Liver (tissue), 9 donors: ENCODE data around the gene MTCH2. TPM values are rescaled to one million over a fixed set of nuclear protein-coding genes. Genes with fewer than 3 reads are reported as not detected.

Experiments used
- DNase-seq: peaks from one replicate; pipeline ENCODE4 v3.0.0-alpha.2; 2017; ENCODE audit warnings: low spot score
- H3K27ac ChIP-seq, 2 donors: one replicate each; pipeline ENCODE4 v1.7.0; 2013; ENCODE audit warnings: inconsistent platforms in 2 of 2, low read length in 2 of 2, control low read depth in 1 of 2, low read depth in 1 of 2, mild to moderate bottlenecking in 1 of 2
- H3K27me3 ChIP-seq, 4 donors: one replicate each; pipeline versions ENCODE4 v1.6.1 to v1.7.0; 2013; ENCODE audit warnings: low read length in 3 of 4, inconsistent platforms in 1 of 4, mild to moderate bottlenecking in 1 of 4, moderate library complexity in 1 of 4; ENCODE audit not compliant: control insufficient read depth in 4 of 4, insufficient read depth in 4 of 4
- H3K36me3 ChIP-seq, 4 donors: one replicate each; pipeline versions ENCODE4 v1.6.1 to v1.7.0; 2013; ENCODE audit warnings: low read length in 3 of 4, mild to moderate bottlenecking in 3 of 4, low read depth in 1 of 4, moderate library complexity in 1 of 4; ENCODE audit not compliant: control insufficient read depth in 4 of 4, insufficient read depth in 3 of 4
- H3K4me1 ChIP-seq, 4 donors: one replicate each; pipeline versions ENCODE4 v1.6.1 to v1.7.0; 2013; ENCODE audit warnings: low read length in 3 of 4, mild to moderate bottlenecking in 3 of 4, moderate library complexity in 1 of 4; ENCODE audit not compliant: control insufficient read depth in 4 of 4, insufficient read depth in 4 of 4
- H3K4me3 ChIP-seq, 3 donors: one replicate each; pipeline versions ENCODE4 v1.6.1 to v1.7.0; 2013; ENCODE audit warnings: low read length in 3 of 3, control low read depth in 1 of 3, low read depth in 1 of 3, mild to moderate bottlenecking in 1 of 3
- H3K9ac ChIP-seq, 2 donors: one replicate each; pipeline ENCODE4 v1.7.0; 2013; ENCODE audit warnings: low read length in 2 of 2, mild to moderate bottlenecking in 2 of 2, moderate library complexity in 2 of 2, control low read depth in 1 of 2, low read depth in 1 of 2
- H3K9me3 ChIP-seq, 4 donors: one replicate each; pipeline versions ENCODE4 v1.6.1 to v1.7.0; 2013; ENCODE audit warnings: low read length in 3 of 4; ENCODE audit not compliant: control insufficient read depth in 4 of 4
- EGR1 ChIP-seq, 2 donors: IDR thresholded peaks; 2 replicates each; pipeline ENCODE4 v1.6.1; 2016 to 2018; ENCODE audit warnings: antibody characterized with exemption in 2 of 2, low read depth in 2 of 2
- FOXA1 ChIP-seq: IDR thresholded peaks from 2 replicates; pipeline ENCODE4 v1.6.1; 2016; ENCODE audit warnings: antibody characterized with exemption
- FOXA2 ChIP-seq: IDR thresholded peaks from 2 replicates; pipeline ENCODE4 v1.6.1; 2016; ENCODE audit warnings: antibody characterized with exemption
- GABPA ChIP-seq, 2 donors: IDR thresholded peaks in 1 of 2; conservative IDR thresholded peaks in 1 of 2; 2 replicates each; pipeline ENCODE4 v1.6.1; 2016; ENCODE audit warnings: antibody characterized with exemption in 2 of 2, mild to moderate bottlenecking in 1 of 2, moderate library complexity in 1 of 2
- HNF4A ChIP-seq, 2 donors: conservative IDR thresholded peaks; 2 replicates each; pipeline ENCODE4 v1.6.1; 2016; ENCODE audit warnings: antibody characterized with exemption in 2 of 2, mild to moderate bottlenecking in 2 of 2
- HNF4G ChIP-seq: IDR thresholded peaks from 2 replicates; pipeline ENCODE4 v1.6.1; 2016; ENCODE audit warnings: antibody characterized with exemption
- JUND ChIP-seq, 2 donors: IDR thresholded peaks; 2 replicates each; pipeline ENCODE4 v1.6.1; 2016; ENCODE audit warnings: antibody characterized with exemption in 2 of 2
- NR2F2 ChIP-seq: IDR thresholded peaks from 2 replicates; pipeline ENCODE4 v1.6.1; 2016; ENCODE audit warnings: antibody characterized with exemption
- RAD21 ChIP-seq, 2 donors: IDR thresholded peaks; 2 replicates each; pipeline ENCODE4 v1.6.1; 2016; ENCODE audit warnings: antibody characterized with exemption in 2 of 2, mild to moderate bottlenecking in 2 of 2
- RXRA ChIP-seq, 2 donors: IDR thresholded peaks; 2 replicates each; pipeline ENCODE4 v1.6.1; 2017 to 2018; ENCODE audit warnings: antibody characterized with exemption in 2 of 2, mild to moderate bottlenecking in 1 of 2
- SP1 ChIP-seq: IDR thresholded peaks from 2 replicates; pipeline ENCODE4 v1.6.1; 2018; ENCODE audit warnings: antibody characterized with exemption, mild to moderate bottlenecking
- TAF1 ChIP-seq: conservative IDR thresholded peaks from 2 replicates; pipeline ENCODE4 v1.6.1; 2016; ENCODE audit warnings: antibody characterized with exemption, mild to moderate bottlenecking
- YY1 ChIP-seq: IDR thresholded peaks from 2 replicates; pipeline ENCODE4 v1.6.1; 2016; ENCODE audit warnings: antibody characterized with exemption, mild to moderate bottlenecking
- WGBS: extraction: QIAGEN DNeasy Blood & Tissue Kit; methylation state at CpG from one replicate; pipeline ENCODE4 v1.1.7; 2013; 5-methylcytosine and 5-hydroxymethylcytosine counted together
- polyA plus RNA-seq, 2 donors: library from polyadenylated mRNA; stranded (reverse) in 1 of 2; unstranded in 1 of 2; fragments of 200-250 nt in 1 of 2; fragments of >200 nt in 1 of 2; fragmentation: Nextera tagmentation in 1 of 2; extraction: Ambion mirVana in 1 of 2; gene quantifications; one replicate each; pipeline versions ENCODE4 v1.2.1 to v1.2.3, GENCODE V29; 2013 to 2015
- total RNA-seq, 2 donors: library from RNA; depleted of rRNA; stranded (reverse); fragments of >200 nt; gene quantifications; one replicate each; pipeline ENCODE4 v1.2.3, GENCODE V29; 2014
- TF ChIP-seq, protein P1 (sequence below): IDR thresholded peaks from 2 replicates; pipeline ENCODE4 v1.6.1; 2016; ENCODE audit warnings: antibody characterized with exemption
- TF ChIP-seq, protein P2 (sequence below): IDR thresholded peaks from 2 replicates; pipeline ENCODE4 v1.6.1; 2016; ENCODE audit warnings: antibody characterized with exemption, mild to moderate bottlenecking
- TF ChIP-seq, protein P3 (sequence below): fragments of 150-350 bp; IDR thresholded peaks from 2 replicates; pipeline ENCODE4 v1.5.1; 2017; ENCODE audit warnings: improper control_type of control experiment, low read depth, low read length; ENCODE audit not compliant: missing input control
- TF ChIP-seq, protein P4 (sequence below): IDR thresholded peaks from 2 replicates; pipeline ENCODE4 v1.6.1; 2016; ENCODE audit warnings: antibody characterized with exemption
- TF ChIP-seq, protein P5 (sequence below): IDR thresholded peaks from 2 replicates; pipeline ENCODE4 v1.6.1; 2016; ENCODE audit warnings: antibody characterized with exemption
- donor health status: healthy.
- donor health status: healthy.
- donor health status: healthy.
- donor health status: healthy.
- donor health status: healthy.

The MTCH2 gene
- total and polyA plus RNA-seq, 4 donors, result 62.5 to 304 (median 126) TPM

DNA sequence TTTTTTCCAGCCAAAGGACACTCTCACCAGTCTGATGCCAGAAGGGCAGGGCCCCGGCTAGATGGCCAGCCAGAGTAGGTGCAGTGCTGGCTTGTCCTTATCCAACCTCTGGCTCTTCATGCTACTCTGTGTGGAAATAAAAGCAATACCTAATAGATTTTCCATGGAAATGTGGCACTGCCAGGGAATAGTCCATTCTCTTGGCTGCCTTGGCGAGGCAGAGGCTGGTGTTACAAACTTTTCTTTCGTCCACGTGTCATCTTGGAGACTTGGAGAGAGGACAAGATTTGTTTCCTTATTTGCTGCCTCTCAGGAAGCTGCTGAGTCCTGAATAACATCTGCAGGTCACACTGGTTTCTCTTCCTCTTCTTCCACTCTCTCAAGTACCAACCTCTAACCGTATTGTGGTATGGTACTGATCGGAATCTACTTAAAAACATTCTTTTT lies 31.0 kb downstream of the MTCH2 start (continued):
- TF ChIP-seq, protein P1, sequence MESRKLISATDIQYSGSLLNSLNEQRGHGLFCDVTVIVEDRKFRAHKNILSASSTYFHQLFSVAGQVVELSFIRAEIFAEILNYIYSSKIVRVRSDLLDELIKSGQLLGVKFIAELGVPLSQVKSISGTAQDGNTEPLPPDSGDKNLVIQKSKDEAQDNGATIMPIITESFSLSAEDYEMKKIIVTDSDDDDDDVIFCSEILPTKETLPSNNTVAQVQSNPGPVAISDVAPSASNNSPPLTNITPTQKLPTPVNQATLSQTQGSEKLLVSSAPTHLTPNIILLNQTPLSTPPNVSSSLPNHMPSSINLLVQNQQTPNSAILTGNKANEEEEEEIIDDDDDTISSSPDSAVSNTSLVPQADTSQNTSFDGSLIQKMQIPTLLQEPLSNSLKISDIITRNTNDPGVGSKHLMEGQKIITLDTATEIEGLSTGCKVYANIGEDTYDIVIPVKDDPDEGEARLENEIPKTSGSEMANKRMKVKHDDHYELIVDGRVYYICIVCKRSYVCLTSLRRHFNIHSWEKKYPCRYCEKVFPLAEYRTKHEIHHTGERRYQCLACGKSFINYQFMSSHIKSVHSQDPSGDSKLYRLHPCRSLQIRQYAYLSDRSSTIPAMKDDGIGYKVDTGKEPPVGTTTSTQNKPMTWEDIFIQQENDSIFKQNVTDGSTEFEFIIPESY, result no peak
- no peak for TF ChIP-seq EGR1 (IDR thresholded peaks at IDR 0.05; ENCODE audit: low read depth in 2 of 2)

DNA sequence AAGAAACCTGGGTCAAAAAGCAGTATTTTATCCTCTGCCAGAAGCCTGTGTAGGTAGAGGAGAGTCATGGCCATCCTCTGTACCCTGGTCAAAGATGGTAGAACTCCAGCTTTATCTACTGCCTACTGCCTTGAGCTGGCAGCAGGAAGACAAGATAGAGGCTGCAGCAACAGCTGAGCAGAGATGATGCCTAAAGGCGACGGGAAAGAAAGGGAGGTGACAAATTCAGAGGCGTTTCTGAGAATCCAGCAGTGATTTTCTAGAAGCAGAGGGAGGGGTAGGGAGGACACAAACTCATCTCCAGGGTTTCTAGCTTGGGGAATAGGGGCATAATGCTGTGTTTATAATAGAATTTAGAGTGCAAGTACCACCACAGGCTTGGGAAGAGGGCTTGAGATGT lies 32.7 kb downstream of the MTCH2 start:
- peaks cover 0 to 12% (median 6%) of the 10 kb centered on the region in 4 donors for H3K36me3 ChIP-seq
- H3K9ac ChIP-seq, result no peak overlapping the region
- WGBS, result 84% methylated on average over 3 of the region's 3 CpGs

More for the DNA sequence above, 32.7 kb downstream of the MTCH2 start:
- Histone ChIP-seq H3K4me3 (no peak overlapping the region), H3K9me3 (no peaks in the 10 kb centered on the region), H3K27ac (no peak overlapping the region), H3K4me1 (no peaks in the 10 kb centered on the region), H3K27me3 (no peaks in the 10 kb centered on the region)
- no peak for DNase-seq
- TF ChIP-seq, protein P2, sequence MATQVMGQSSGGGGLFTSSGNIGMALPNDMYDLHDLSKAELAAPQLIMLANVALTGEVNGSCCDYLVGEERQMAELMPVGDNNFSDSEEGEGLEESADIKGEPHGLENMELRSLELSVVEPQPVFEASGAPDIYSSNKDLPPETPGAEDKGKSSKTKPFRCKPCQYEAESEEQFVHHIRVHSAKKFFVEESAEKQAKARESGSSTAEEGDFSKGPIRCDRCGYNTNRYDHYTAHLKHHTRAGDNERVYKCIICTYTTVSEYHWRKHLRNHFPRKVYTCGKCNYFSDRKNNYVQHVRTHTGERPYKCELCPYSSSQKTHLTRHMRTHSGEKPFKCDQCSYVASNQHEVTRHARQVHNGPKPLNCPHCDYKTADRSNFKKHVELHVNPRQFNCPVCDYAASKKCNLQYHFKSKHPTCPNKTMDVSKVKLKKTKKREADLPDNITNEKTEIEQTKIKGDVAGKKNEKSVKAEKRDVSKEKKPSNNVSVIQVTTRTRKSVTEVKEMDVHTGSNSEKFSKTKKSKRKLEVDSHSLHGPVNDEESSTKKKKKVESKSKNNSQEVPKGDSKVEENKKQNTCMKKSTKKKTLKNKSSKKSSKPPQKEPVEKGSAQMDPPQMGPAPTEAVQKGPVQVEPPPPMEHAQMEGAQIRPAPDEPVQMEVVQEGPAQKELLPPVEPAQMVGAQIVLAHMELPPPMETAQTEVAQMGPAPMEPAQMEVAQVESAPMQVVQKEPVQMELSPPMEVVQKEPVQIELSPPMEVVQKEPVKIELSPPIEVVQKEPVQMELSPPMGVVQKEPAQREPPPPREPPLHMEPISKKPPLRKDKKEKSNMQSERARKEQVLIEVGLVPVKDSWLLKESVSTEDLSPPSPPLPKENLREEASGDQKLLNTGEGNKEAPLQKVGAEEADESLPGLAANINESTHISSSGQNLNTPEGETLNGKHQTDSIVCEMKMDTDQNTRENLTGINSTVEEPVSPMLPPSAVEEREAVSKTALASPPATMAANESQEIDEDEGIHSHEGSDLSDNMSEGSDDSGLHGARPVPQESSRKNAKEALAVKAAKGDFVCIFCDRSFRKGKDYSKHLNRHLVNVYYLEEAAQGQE, result no peak
- TF ChIP-seq HNF4A (conservative IDR thresholded peaks at IDR 0.05) (no peak), JUND (IDR thresholded peaks at IDR 0.05) (no peak), NR2F2 (no peak), TAF1 (no peak), EGR1 (IDR thresholded peaks at IDR 0.05; ENCODE audit: low read depth in 2 of 2) (no peak), FOXA2 (no peak), FOXA1 (no peak), SP1 (no peak), RAD21 (IDR thresholded peaks at IDR 0.05) (no peak), YY1 (no peak), HNF4G (no peak), GABPA (IDR thresholded peaks at IDR 0.05 in 1 of 2, conservative IDR thresholded peaks at IDR 0.05 in 1 of 2) (no peak), RXRA (IDR thresholded peaks at IDR 0.05) (no peak)
- TF ChIP-seq, protein P3, sequence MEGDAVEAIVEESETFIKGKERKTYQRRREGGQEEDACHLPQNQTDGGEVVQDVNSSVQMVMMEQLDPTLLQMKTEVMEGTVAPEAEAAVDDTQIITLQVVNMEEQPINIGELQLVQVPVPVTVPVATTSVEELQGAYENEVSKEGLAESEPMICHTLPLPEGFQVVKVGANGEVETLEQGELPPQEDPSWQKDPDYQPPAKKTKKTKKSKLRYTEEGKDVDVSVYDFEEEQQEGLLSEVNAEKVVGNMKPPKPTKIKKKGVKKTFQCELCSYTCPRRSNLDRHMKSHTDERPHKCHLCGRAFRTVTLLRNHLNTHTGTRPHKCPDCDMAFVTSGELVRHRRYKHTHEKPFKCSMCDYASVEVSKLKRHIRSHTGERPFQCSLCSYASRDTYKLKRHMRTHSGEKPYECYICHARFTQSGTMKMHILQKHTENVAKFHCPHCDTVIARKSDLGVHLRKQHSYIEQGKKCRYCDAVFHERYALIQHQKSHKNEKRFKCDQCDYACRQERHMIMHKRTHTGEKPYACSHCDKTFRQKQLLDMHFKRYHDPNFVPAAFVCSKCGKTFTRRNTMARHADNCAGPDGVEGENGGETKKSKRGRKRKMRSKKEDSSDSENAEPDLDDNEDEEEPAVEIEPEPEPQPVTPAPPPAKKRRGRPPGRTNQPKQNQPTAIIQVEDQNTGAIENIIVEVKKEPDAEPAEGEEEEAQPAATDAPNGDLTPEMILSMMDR, result no peak
- TF ChIP-seq, protein P4, sequence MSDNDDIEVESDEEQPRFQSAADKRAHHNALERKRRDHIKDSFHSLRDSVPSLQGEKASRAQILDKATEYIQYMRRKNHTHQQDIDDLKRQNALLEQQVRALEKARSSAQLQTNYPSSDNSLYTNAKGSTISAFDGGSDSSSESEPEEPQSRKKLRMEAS, result no peak
- TF ChIP-seq, protein P5, sequence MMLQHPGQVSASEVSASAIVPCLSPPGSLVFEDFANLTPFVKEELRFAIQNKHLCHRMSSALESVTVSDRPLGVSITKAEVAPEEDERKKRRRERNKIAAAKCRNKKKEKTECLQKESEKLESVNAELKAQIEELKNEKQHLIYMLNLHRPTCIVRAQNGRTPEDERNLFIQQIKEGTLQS, result no peak
- TF ChIP-seq, protein P1, result no peak
